Aorta (tissue), 5 donors: ENCODE measurements around the gene GJC2. TPM values are rescaled to one million over a fixed set of nuclear protein-coding genes. Genes with fewer than 3 reads are reported as not detected.

Experiments used
- ATAC-seq: fragments of 200-7000 bp; cut with Tn5 transposase; one replicate; pipeline ENCODE4 v1.9.1; 2022; ENCODE audit warnings: moderate library complexity; ENCODE audit not compliant: low FRiP score
- DNase-seq, 2 donors: peaks; one replicate each; pipeline ENCODE4 v3.0.0-alpha.2; 2020
- H3K27ac ChIP-seq, 2 donors: one replicate each; pipeline ENCODE4 v1.5.1; 2013; ENCODE audit warnings: low read length in 2 of 2, mild to moderate bottlenecking in 2 of 2, moderate library complexity in 2 of 2, control low read depth in 1 of 2, inconsistent platforms in 1 of 2, low read depth in 1 of 2
- H3K27me3 ChIP-seq, 2 donors: one replicate each; pipeline ENCODE4 v1.6.1; 2013; ENCODE audit warnings: control low read depth in 1 of 2, low read length in 1 of 2, mild to moderate bottlenecking in 1 of 2, moderate library complexity in 1 of 2; ENCODE audit not compliant: insufficient read depth in 2 of 2, control insufficient read depth in 1 of 2
- H3K36me3 ChIP-seq, 2 donors: one replicate each; pipeline ENCODE4 v1.6.1; 2013; ENCODE audit warnings: control low read depth in 1 of 2, low read length in 1 of 2, mild to moderate bottlenecking in 1 of 2; ENCODE audit not compliant: insufficient read depth in 2 of 2, control insufficient read depth in 1 of 2
- H3K4me1 ChIP-seq, 2 donors: one replicate each; pipeline ENCODE4 v1.6.1; 2013; ENCODE audit warnings: low read length in 2 of 2, control low read depth in 1 of 2, mild to moderate bottlenecking in 1 of 2, moderate library complexity in 1 of 2; ENCODE audit not compliant: insufficient read depth in 2 of 2, control insufficient read depth in 1 of 2
- H3K4me3 ChIP-seq, 2 donors: one replicate each; pipeline ENCODE4 v1.5.1; 2013; ENCODE audit warnings: low read length in 2 of 2, control low read depth in 1 of 2, mild to moderate bottlenecking in 1 of 2
- H3K9me3 ChIP-seq: one replicate; pipeline ENCODE4 v1.6.1; 2013; ENCODE audit warnings: mild to moderate bottlenecking, low read length; ENCODE audit not compliant: control insufficient read depth
- WGBS, 2 donors: extraction: QIAGEN DNeasy Blood & Tissue Kit; methylation state at CpG; one replicate each; pipeline ENCODE4 v1.1.7; 2013; 5-methylcytosine and 5-hydroxymethylcytosine counted together
- intact Hi-C, 2 donors: fragments of 100-400 bp; cut with DNase I; formaldehyde crosslinking; loops; one replicate each; pipeline versions ENCODE4 v1.14.2 to v1.15.0; 2022
- polyA plus RNA-seq, 2 donors: library from polyadenylated mRNA; stranded (reverse); fragments of 200-250 nt; gene quantifications; one replicate each; pipeline ENCODE4 v1.2.3, GENCODE V29; 2013
- total RNA-seq, 2 donors: library from RNA; stranded (reverse); fragmentation: NEBNext Ultra II Directional; extraction: Animal tissue kit (Norgen Biotek cat#: 25700); gene quantifications; one replicate each; pipeline ENCODE4 v1.2.1, GENCODE V29; 2021
- donor health status: healthy with polysubstance abuse.
- donor health status: Bipolar disorder and iron deficiency.
- donor health status: DM: no; HTN: no; CAD: no.
- donor health status: DM: no; HTN: no; CAD: no.
- donor health status: DM: yes; HTN: yes; CAD: no.

GJC2 gene
- total and polyA plus RNA-seq, 4 donors, result 0.50 to 4.5 (median 2.6) TPM

DNA sequence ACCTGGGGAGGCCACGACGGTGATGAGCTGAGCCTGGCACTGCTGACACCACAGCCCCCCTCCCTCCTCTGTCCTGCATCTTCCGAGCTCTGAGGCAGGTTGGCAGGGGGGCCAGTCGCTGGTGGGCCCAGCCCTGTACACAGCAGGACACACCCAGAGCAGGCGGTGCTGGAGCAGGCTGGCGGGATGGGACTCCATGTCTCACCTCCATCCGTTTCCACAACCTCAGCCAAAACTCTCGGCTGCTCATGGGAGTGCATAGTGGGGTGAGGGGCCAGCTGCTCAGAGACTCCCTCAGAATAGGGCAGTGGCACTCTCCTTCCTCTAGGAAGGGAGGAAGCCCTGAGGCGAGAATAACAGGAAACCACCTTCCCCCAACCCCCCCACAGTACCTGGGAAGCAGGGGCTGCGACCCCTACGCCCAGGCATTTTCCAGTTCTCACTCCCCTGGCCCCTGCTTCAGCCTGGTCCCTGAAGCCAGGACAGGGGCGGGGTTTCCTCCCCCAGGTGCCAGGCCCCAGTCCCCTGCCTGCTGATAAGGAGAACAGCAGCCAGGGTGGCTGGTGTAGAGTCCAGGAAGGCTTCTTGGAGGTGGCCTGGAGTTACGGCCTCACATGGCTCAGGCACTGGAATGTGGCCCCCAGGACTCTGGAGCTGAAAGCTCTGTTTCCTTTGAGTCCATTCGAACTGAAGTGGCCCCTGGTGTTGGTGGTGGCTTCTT lies 12.7 kb downstream of the GJC2 start:
- H3K4me3 ChIP-seq, result no peak overlapping the region
- intact Hi-C loops, result loop anchor here in 1 of 2 donors (10.0 kb wide), 1 partner anchor 378 kb away; no protein-coding TSS in a partner anchor
- no peaks in the 10 kb centered on the region for H3K4me1 ChIP-seq
- 34% methylated on average over 13 to 14 of the region's 14 CpGs for WGBS, 2 donors
- no peak overlapping the region for H3K27ac ChIP-seq
- no peaks in the 10 kb centered on the region for H3K9me3 ChIP-seq
- H3K36me3 ChIP-seq, result no peaks in the 10 kb centered on the region
- H3K27me3 ChIP-seq, result no peaks in the 10 kb centered on the region
- ATAC-seq, result no peak
- DNase-seq, result no peak

DNA sequence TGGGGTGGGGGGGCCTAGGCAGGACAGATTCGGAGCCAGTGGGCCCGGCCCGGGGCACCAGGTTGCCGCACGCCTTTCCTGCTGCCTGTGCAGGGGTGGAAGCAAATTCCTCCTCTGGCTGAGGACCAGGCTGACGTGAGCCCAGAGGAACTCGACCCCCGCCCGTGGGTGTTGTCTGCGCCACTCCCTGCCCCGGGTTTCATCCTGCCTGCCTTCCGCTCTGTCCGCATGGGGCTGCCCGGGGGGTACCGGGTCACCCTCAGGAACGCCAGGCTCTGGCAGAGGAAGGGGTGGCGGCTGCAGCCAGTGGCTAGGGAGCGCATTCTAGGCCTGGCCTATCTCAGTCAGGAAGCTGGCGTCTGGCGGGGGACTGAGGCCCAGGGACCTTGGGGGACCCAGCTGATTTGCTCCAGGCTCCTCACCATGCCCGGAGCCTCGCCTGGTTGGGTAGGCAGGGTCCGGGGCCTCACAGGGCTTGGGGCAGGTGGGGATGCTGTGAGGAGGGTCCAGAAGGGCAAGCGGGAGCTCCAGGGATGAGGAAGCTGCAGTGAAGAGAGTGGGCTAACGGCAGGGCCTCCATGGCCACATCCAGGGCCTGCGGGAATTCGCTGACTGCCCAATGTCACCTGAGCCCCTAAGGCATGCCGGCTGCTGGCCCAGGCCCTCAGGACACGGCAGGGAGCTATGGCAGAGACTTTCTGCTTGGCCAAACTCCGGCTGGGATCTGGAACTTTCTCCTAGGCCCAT lies 13.4 kb downstream of the GJC2 start:
- Histone ChIP-seq H3K27ac (no peak overlapping the region), H3K9me3 (no peaks in the 10 kb centered on the region), H3K4me3 (no peak overlapping the region), H3K27me3 (no peaks in the 10 kb centered on the region), H3K4me1 (no peaks in the 10 kb centered on the region), H3K36me3 (no peaks in the 10 kb centered on the region)
- DNase-seq (no peak), ATAC-seq (no peak)
- intact Hi-C loops, result loop anchor here in 1 of 2 donors (10.0 kb wide), 1 partner anchor 378 kb away; no protein-coding TSS in a partner anchor
- 50 to 53% methylated on average over 30 of the region's 30 CpGs for WGBS, 2 donors

- no peak overlapping the region for H3K27ac ChIP-seq
- H3K4me3 ChIP-seq, result no peak overlapping the region
- H3K9me3 ChIP-seq, result no peaks in the 10 kb centered on the region
- intact Hi-C loops, result loop anchor here in 1 of 2 donors (10.0 kb wide), 1 partner anchor 379 kb away; no protein-coding TSS in a partner anchor
- no peaks in the 10 kb centered on the region for H3K36me3 ChIP-seq
- no peaks in the 10 kb centered on the region for H3K27me3 ChIP-seq
- DNase-seq (peak in 1 of 2 donors; percentile 48), ATAC-seq (no peak)
- no peaks in the 10 kb centered on the region for H3K4me1 ChIP-seq
- WGBS, 2 donors, result 91 to 95% methylated on average over 10 of the region's 10 CpGs
These were observed 14.2 kb downstream of the GJC2 start for GRCh38 chr1:228163776-228164519.

DNA sequence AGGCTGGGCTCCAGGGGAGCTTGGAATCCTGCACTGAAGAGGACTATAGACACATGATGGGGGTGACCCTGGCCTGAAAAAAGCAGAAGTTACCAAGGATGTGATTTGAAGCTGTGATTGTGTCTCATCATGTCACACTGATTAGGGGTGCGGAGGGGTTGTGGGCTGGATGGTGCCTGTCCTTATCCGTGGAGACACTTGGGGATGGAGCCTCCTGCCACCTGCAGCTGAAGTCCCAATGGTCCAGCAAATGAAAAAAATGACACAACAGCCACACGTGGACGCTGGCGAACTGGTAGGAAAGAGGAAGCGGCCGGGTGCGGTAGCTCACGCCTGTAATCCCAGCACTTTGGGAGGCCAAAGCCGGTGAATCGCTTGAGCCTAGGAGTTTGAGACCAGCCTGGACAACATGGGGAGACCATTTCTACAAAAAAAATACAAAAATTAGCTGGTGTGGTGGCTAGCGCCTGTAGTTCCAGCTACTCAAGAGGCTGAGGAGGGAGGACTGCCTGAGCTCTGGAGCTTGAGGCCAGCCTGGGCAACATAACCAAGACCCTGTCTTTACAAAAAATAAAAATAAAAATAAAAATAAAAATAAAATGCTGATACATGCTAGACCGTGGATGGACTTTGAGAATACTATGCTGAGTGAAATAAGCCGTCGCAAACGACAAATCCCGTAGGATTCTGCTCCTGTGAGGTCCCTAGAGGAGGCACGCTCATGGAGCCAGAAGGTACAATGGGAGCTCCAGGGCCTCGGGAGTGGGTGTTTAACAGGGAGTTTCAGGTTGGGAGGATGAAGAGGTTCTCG lies 15.0 kb downstream of the GJC2 start:
- Histone ChIP-seq H3K4me3 (peak overlapping the region in 1 of 2 donors; percentile 15), H3K27ac (peak overlapping the region in 1 of 2 donors; percentile 21), H3K27me3 (no peaks in the 10 kb centered on the region), H3K9me3 (no peaks in the 10 kb centered on the region), H3K36me3 (no peaks in the 10 kb centered on the region), H3K4me1 (no peaks in the 10 kb centered on the region)
- 55 to 58% methylated on average over 20 of the region's 20 CpGs for WGBS, 2 donors
- DNase-seq, result peak in 1 of 2 donors; percentile 59
- intact Hi-C loops, result loop anchor here in 1 of 2 donors (1.0 to 10.0 kb wide), 3 partner anchors 24 to 380 kb away; partner anchors contain the start of gene GUK1
- no peak for ATAC-seq

DNA sequence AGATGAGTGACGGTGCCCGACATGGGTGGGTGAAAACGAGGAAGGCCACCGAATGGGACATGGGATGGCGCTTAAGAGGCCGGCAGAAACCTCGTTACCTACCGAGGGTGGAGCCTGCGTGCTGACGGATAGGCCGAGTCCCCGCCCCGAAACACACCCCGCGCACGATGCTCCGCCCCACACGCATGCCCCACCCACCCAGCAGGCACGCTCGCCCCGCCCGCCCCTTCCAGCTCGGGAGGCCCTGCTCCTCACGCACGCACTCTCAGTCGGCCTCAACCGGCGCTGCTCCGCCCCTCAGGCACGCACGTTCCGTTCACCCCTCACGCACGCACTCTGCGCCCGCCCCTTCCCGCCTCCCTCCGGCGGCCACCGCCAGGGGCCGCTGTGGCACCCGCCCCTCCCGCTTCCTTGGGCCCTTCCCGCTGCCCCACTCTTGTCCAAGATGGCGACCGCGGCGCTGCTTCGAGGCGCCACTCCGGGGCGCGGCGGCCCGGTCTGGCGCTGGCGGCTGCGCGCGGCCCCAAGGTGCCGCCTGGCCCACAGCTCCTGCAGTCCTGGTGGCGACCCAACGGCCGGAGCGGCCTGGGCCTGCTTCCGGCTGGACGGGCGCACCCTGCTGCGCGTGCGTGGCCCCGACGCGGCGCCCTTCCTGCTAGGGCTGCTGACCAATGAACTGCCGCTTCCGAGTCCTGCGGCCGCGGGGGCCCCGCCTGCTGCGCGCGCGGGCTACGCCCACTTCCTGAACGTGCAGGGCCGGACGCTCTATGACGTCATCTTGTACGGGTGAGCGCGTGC lies 15.8 kb downstream of the GJC2 start, which contains the start of gene IBA57:
Gene IBA57 (plus strand): TSS at position 433 of the 798 bp plus-strand sequence. CDS start 13 bp downstream, at position 446.
- peak within 1 kb of the TSS; percentile 63 to 98 for H3K27ac ChIP-seq

GRCh38 chr1:228166170-228166936 lies 16.6 kb downstream of the GJC2 start:
- ATAC-seq (peak; percentile 15), DNase-seq (peak in 1 of 2 donors; percentile 77)
- Histone ChIP-seq H3K4me3 (peak overlapping the region; percentile 8 to 40), H3K4me1 (no peaks in the 10 kb centered on the region), H3K36me3 (no peaks in the 10 kb centered on the region), H3K9me3 (no peaks in the 10 kb centered on the region), H3K27ac (peak overlapping the region in 1 of 2 donors; percentile 69), H3K27me3 (no peaks in the 10 kb centered on the region)
- intact Hi-C loops, result loop anchor here in 1 of 2 donors (2.0 to 10.0 kb wide), 3 partner anchors 58 to 382 kb away; partner anchors contain the start of gene MRPL55
- 19 to 28% methylated on average over 17 to 26 of the region's 26 CpGs for WGBS, 2 donors

More for the DNA sequence above, 15.8 kb downstream of the GJC2 start, which contains the start of gene IBA57:
- peak; percentile 100 for DNase-seq
- ATAC-seq, result peak; percentile 96
- no peaks in the 10 kb centered on the region for H3K9me3 ChIP-seq
- no peaks in the 10 kb centered on the region for H3K4me1 ChIP-seq
- no peaks in the 10 kb centered on the region for H3K36me3 ChIP-seq
- WGBS, 2 donors, result 0 to 1% methylated on average over 51 to 93 of the region's 93 CpGs
- peak within 1 kb of the TSS; percentile 40 to 76 for H3K4me3 ChIP-seq
- no peaks in the 10 kb centered on the region for H3K27me3 ChIP-seq
- intact Hi-C loops, result loop anchor here in 1 of 2 donors (1.0 to 10.0 kb wide), 4 partner anchors 25 to 381 kb away; partner anchors contain the start of genes GUK1 and MRPL55
